Mesendoderm (in vitro differentiated cells): Measurements from ENCODE around the gene KIAA0319L.
"Not testable (repeated sequence)": the region's sequence is repeated elsewhere in the genome, so short reads cannot be mapped to it uniquely, and the experiment has no call there.

Experiments
- DNase-seq: peaks from one replicate; pipeline ENCODE4 v3.0.0; 2013
- H2AK5ac ChIP-seq: 2 replicates; pipeline ENCODE4 v1.6.1; 2013; ENCODE audit warnings: low read length, inconsistent platforms
- H2BK120ac ChIP-seq: 2 replicates; pipeline ENCODE4 v1.6.1; 2013; ENCODE audit warnings: low read depth, mild to moderate bottlenecking, low read length, moderate library complexity, mixed read lengths
- H2BK15ac ChIP-seq: replicated peaks from 2 replicates; pipeline ENCODE4 v1.6.1; 2013; ENCODE audit warnings: low read depth, mild to moderate bottlenecking, moderate library complexity
- H2BK5ac ChIP-seq: 2 replicates; pipeline ENCODE4 v1.6.1; 2013; ENCODE audit warnings: low read length, inconsistent platforms
- H3K18ac ChIP-seq: 2 replicates; pipeline ENCODE4 v1.6.1; 2013; ENCODE audit warnings: mild to moderate bottlenecking, low read length, mixed read lengths
- H3K23ac ChIP-seq: one replicate; pipeline ENCODE4 v1.6.1; 2013; ENCODE audit warnings: low read length
- H3K27ac ChIP-seq: 2 replicates; pipeline ENCODE4 v1.5.1; 2013; ENCODE audit warnings: low read depth, mild to moderate bottlenecking, inconsistent platforms, low read length, moderate library complexity
- H3K27me3 ChIP-seq: 2 replicates; pipeline ENCODE4 v1.6.1; 2013; ENCODE audit warnings: low read length, control low read depth, mild to moderate bottlenecking, inconsistent platforms; ENCODE audit not compliant: insufficient read depth, poor library complexity
- H3K36me3 ChIP-seq: 2 replicates; pipeline ENCODE4 v1.6.1; 2013; ENCODE audit warnings: low read length, inconsistent platforms; ENCODE audit not compliant: control insufficient read depth, insufficient read depth
- H3K4ac ChIP-seq: one replicate; pipeline ENCODE4 v1.6.1; 2013; ENCODE audit warnings: low read depth, mild to moderate bottlenecking, low read length, moderate library complexity
- H3K4me1 ChIP-seq: 2 replicates; pipeline ENCODE4 v1.6.1; 2013; ENCODE audit warnings: low read depth, low read length, inconsistent platforms; ENCODE audit not compliant: control insufficient read depth
- H3K4me2 ChIP-seq: 2 replicates; pipeline ENCODE4 v1.6.1; 2013; ENCODE audit warnings: low read length
- H3K4me3 ChIP-seq: 2 replicates; pipeline ENCODE4 v1.5.1; 2013; ENCODE audit warnings: mild to moderate bottlenecking, low read length
- H3K56ac ChIP-seq: one replicate; pipeline ENCODE4 v1.6.1; 2013; ENCODE audit warnings: low read length
- H3K79me1 ChIP-seq: 2 replicates; pipeline ENCODE4 v1.6.1; 2013; ENCODE audit warnings: low read length, inconsistent platforms
- H3K79me2 ChIP-seq: 2 replicates; pipeline ENCODE4 v1.6.1; 2013; ENCODE audit warnings: mild to moderate bottlenecking, low read length; ENCODE audit not compliant: control insufficient read depth, insufficient read depth
- H3K9ac ChIP-seq: 2 replicates; pipeline ENCODE4 v1.6.1; 2013; ENCODE audit warnings: low read length, inconsistent platforms
- H4K5ac ChIP-seq: one replicate; pipeline ENCODE4 v1.6.1; 2013; ENCODE audit warnings: low read length
- H4K8ac ChIP-seq: one replicate; pipeline ENCODE4 v1.6.1; 2013; ENCODE audit warnings: low read depth, mild to moderate bottlenecking, control low read depth, low read length, moderate library complexity
- WGBS: extraction: QIAGEN DNeasy Blood & Tissue Kit; methylation state at CpG from one replicate; pipeline ENCODE4 v1.1.7; 2013; ENCODE audit warnings: low lambda C conversion rate, missing lambda C conversion rate; ENCODE audit not compliant: insufficient coverage; ENCODE audit errors: extremely low coverage; 5-methylcytosine and 5-hydroxymethylcytosine counted together

Gene KIAA0319L

GRCh38 chr1:35477870-35478269, 79.3 kb downstream of the KIAA0319L start:
- H3K79me1 ChIP-seq, result no peaks in the 10 kb centered on the region
- no peak for DNase-seq
- H3K36me3 ChIP-seq, result no peaks in the 10 kb centered on the region
- no peak overlapping the region for H2BK5ac ChIP-seq
- no peaks in the 10 kb centered on the region for H3K79me2 ChIP-seq
- H4K5ac ChIP-seq, result no peak overlapping the region
- H3K56ac ChIP-seq, result no peak overlapping the region
- H3K4me2 ChIP-seq, result no peak overlapping the region
- H3K27ac ChIP-seq, result no peak overlapping the region
- H2BK15ac ChIP-seq, result no peak overlapping the region
- no peak overlapping the region for H4K8ac ChIP-seq
- WGBS, result 100% methylated on average over 1 of the region's 2 CpGs
- H3K4me3 ChIP-seq, result no peak overlapping the region
- no peaks in the 10 kb centered on the region for H3K27me3 ChIP-seq
- no peak overlapping the region for H2BK120ac ChIP-seq
- no peak overlapping the region for H3K23ac ChIP-seq
- no peak overlapping the region for H3K4ac ChIP-seq
- H2AK5ac ChIP-seq, result no peak overlapping the region
- no peak overlapping the region for H3K18ac ChIP-seq
- no peak overlapping the region for H3K9ac ChIP-seq
- H3K4me1 ChIP-seq, result no peaks in the 10 kb centered on the region

- Histone ChIP-seq H4K8ac (no peak overlapping the region), H3K36me3 (no peaks in the 10 kb centered on the region), H4K5ac (no peak overlapping the region), H3K56ac (no peak overlapping the region), H2AK5ac (no peak overlapping the region), H3K4me1 (peaks cover 4% of the 10 kb centered on the region), H2BK5ac (no peak overlapping the region), H3K27ac (no peak overlapping the region), H3K4me3 (no peak overlapping the region), H3K18ac (no peak overlapping the region), H3K4ac (no peak overlapping the region), H3K79me1 (no peaks in the 10 kb centered on the region), H2BK120ac (no peak overlapping the region), H3K23ac (no peak overlapping the region), H3K9ac (no peak overlapping the region), H3K27me3 (no peaks in the 10 kb centered on the region), H2BK15ac (no peak overlapping the region), H3K79me2 (no peaks in the 10 kb centered on the region), H3K4me2 (no peak overlapping the region)
- DNase-seq, result no peak
- WGBS, result no CpG with 5 or more reads among the region's 6 CpGs
These were observed 81.1 kb downstream of the KIAA0319L start for GRCh38 chr1:35475856-35476674.

GRCh38 chr1:35475356-35475755, 81.8 kb downstream of the KIAA0319L start:
- Histone ChIP-seq H4K5ac (no peak overlapping the region), H3K4ac (no peak overlapping the region), H3K79me1 (no peaks in the 10 kb centered on the region), H2AK5ac (no peak overlapping the region), H2BK120ac (no peak overlapping the region), H3K9ac (no peak overlapping the region), H3K4me2 (no peak overlapping the region), H3K56ac (no peak overlapping the region), H3K36me3 (no peaks in the 10 kb centered on the region), H3K4me3 (no peak overlapping the region), H2BK15ac (no peak overlapping the region), H3K18ac (no peak overlapping the region), H4K8ac (no peak overlapping the region), H3K27me3 (no peaks in the 10 kb centered on the region), H2BK5ac (no peak overlapping the region), H3K23ac (no peak overlapping the region), H3K79me2 (no peaks in the 10 kb centered on the region), H3K27ac (no peak overlapping the region), H3K4me1 (peaks cover 6% of the 10 kb centered on the region)
- WGBS, result no CpG with 5 or more reads among the region's 2 CpGs
- DNase-seq, result peak; percentile 13

- H3K4me2 ChIP-seq, DNase-seq, H4K5ac ChIP-seq, H3K4ac ChIP-seq, H2AK5ac ChIP-seq, H3K36me3 ChIP-seq, H2BK120ac ChIP-seq, H2BK5ac ChIP-seq, H3K27ac ChIP-seq, H3K27me3 ChIP-seq, H3K79me2 ChIP-seq, H4K8ac ChIP-seq, H3K4me1 ChIP-seq, H3K23ac ChIP-seq, H3K18ac ChIP-seq, H3K4me3 ChIP-seq, H2BK15ac ChIP-seq, H3K79me1 ChIP-seq, H3K9ac ChIP-seq, H3K56ac ChIP-seq: not testable (repeated sequence)
- no CpG with 5 or more reads among the region's 3 CpGs for WGBS
These were observed 84.0 kb downstream of the KIAA0319L start for GRCh38 chr1:35473216-35473615.

GRCh38 chr1:35470977-35471613, 86.1 kb downstream of the KIAA0319L start:
- H2AK5ac ChIP-seq, result no peak overlapping the region
- H4K5ac ChIP-seq, result no peak overlapping the region
- H3K18ac ChIP-seq, result peak overlapping the region; percentile 82
- H2BK120ac ChIP-seq, result no peak overlapping the region
- H3K4me1 ChIP-seq, result peaks cover 6% of the 10 kb centered on the region
- H4K8ac ChIP-seq, result no peak overlapping the region
- no peak overlapping the region for H3K23ac ChIP-seq
- H3K56ac ChIP-seq, result peak overlapping the region; percentile 31
- H2BK5ac ChIP-seq, result no peak overlapping the region
- no peak overlapping the region for H3K4me2 ChIP-seq
- no peak overlapping the region for H2BK15ac ChIP-seq
- peak; percentile 49 for DNase-seq
- no peak overlapping the region for H3K9ac ChIP-seq
- no peak overlapping the region for H3K27ac ChIP-seq
- H3K36me3 ChIP-seq, result no peaks in the 10 kb centered on the region
- no CpG with 5 or more reads among the region's 4 CpGs for WGBS
- H3K79me2 ChIP-seq, result no peaks in the 10 kb centered on the region
- no peak overlapping the region for H3K4ac ChIP-seq
- H3K79me1 ChIP-seq, result no peaks in the 10 kb centered on the region
- H3K4me3 ChIP-seq, result no peak overlapping the region
- H3K27me3 ChIP-seq, result no peaks in the 10 kb centered on the region
